GM19468 (cell line): Measurements from ENCODE around the gene RALGAPA2.

Source experiments
- ATAC-seq: cut with Tn5 transposase; IDR thresholded peaks from one replicate; pipeline ENCODE4 v1.9.1; 2021; ENCODE audit warnings: mild to moderate bottlenecking, moderate library complexity, moderate number of reproducible peaks; ENCODE audit not compliant: unreplicated experiment; ENCODE audit errors: extremely low read depth

Gene RALGAPA2

GRCh38 chr20:20483328-20483727 lies 229.1 kb downstream of the RALGAPA2 start:
- ATAC-seq: no peak

DNA sequence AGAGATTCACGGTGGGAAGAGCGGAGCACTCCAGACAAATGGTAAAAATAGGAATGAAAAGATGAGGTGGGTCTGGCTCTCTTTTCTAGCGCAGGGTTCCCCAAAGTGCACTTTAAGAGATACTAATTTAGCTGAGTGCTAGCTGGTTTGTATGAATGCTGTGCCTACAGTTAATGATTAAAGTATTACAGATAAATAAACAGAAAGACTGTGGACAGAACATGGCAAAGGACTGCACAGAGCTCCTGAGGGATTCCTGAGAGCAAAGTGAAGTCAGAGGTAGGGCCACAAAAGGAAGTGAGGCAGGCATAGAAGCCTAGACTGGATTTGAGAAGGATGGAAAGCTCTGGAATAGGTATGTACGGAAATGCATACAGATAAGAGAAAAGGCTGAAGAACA lies 230.0 kb downstream of the RALGAPA2 start:
- no peak for ATAC-seq

GRCh38 chr20:20480689-20481088 lies 231.8 kb downstream of the RALGAPA2 start:
- ATAC-seq: no peak

GRCh38 chr20:20480126-20480525 lies 232.3 kb downstream of the RALGAPA2 start:
- no peak for ATAC-seq

DNA sequence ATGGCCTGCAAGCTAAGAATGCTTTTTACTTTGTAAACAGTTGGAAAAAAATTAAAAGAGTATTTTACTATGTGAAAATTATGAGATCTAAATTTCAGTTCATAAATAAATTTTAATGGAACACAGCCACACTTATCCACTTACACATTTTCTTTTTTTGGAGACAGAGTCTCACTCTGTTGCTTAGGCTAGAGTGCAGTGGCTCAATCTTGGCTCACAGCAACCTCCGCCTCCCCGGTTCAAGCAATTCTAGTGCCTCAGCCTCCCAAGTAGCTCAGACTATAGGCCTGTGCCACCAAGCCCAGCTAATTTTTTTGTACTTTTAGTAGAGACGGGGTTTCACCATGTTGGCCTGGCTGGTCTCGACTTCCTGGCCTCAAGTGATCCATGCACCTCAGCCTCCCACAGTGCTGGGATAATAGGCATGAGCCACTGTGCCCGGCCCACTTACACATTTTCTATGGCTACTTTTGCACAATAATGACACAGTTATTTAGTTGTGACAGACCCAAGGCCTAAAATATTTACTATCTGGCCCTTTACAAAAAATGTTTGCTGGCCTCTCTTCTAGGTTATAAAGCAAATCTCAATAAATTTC lies 234.9 kb downstream of the RALGAPA2 start:
- ATAC-seq: no peak

GRCh38 chr20:20476504-20476903 lies 235.9 kb downstream of the RALGAPA2 start:
- no peak for ATAC-seq

- no peak for ATAC-seq
These were observed 238.8 kb downstream of the RALGAPA2 start for GRCh38 chr20:20473657-20474056.

DNA sequence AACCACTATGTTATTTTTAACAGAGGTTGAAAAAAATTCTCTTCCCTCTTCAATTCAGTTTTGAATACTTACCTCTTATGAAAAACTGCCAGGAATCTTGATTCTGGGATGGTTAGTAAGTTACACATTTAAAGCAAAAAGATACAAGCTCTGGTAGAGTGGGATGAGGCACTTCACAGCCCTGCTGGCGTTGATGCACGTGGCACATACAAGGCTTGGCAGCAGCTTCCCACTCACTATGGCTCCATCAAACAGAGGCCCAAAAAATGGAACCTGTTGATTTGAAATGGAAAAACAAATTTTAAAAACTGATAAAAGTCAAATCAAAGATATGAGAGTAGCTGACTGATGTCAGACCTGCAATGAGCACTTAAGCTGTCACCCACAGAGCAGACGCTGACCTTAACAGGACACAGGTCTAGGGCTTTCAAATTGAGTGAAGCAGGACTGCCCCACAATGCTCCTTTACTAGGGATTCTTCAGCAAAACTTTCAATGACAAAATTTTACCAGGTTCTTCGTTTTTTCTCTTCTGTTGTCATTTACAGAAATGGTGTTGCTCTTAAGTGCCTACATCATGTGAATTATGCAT lies 239.7 kb downstream of the RALGAPA2 start:
- ATAC-seq: no peak

- peak; percentile 77 for ATAC-seq
These were observed 246.0 kb downstream of the RALGAPA2 start for GRCh38 chr20:20466341-20466879.

GRCh38 chr20:20465252-20465651 lies 247.2 kb downstream of the RALGAPA2 start:
- ATAC-seq: no peak

GRCh38 chr20:20463933-20464374 lies 248.5 kb downstream of the RALGAPA2 start:
- ATAC-seq: no peak

GRCh38 chr20:20462185-20462584 lies 250.3 kb downstream of the RALGAPA2 start:
- no peak for ATAC-seq

GRCh38 chr20:20461551-20461950 lies 250.9 kb downstream of the RALGAPA2 start:
- no peak for ATAC-seq

DNA sequence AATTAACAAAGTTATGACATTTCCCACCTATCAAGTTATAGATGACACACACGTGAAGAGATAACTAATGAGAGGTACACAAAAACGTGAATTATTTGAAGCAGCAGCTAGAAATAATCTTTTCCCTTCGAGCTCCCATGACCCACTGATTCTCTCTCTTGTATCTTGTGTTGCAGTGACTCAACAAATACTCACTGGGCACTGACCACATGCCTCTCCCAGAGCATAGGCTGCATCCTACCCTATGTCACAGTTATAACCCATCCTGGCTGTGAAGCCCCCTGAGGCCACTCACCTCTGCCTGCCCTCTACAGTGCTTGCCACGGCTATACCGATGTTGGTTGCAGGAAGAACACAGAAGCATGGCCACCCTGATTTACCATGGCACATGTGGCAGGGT lies 252.7 kb downstream of the RALGAPA2 start:
- ATAC-seq: no peak

- no peak for ATAC-seq
These were observed 254.9 kb downstream of the RALGAPA2 start for GRCh38 chr20:20457392-20458126.

DNA sequence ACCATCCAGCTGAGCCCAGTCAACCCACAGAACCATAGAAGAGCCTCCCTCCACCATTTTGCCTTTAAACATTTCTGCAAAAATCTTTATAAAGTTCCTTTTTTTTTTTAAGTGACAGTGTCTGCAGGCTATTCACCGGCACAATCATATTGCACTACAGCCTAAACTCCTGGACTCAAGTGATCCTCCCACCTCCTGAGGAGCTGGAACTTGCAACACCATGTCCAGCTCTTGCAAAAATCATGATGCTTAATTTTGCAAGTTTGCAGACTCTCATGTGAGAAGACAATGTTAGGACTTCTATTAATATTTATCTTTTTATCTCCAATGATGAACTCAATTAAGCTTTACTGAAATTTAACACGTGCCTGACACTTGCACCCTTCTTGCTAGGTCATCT lies 255.7 kb downstream of the RALGAPA2 start:
- ATAC-seq: no peak

DNA sequence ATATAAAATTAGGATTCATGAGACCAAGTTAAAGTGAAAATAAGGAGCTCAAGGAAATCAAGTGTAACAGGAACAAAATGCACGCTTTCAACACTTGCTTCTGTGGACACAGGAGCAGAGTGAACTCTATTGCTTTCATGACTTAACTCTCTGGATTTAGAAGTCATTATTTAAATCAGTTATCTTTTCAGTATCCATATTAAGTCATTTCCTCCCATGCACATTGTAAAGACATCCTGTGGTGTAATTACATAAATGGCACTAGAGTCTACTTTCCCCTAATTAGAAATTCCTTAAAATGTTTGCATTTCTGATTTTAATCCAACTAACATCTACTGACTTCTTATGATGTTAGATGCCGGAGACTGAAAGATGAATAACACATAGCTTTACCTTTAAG lies 256.5 kb downstream of the RALGAPA2 start:
- no peak for ATAC-seq

- ATAC-seq: no peak
These were observed 257.4 kb downstream of the RALGAPA2 start for GRCh38 chr20:20454850-20455627.

GRCh38 chr20:20454367-20454766 lies 258.1 kb downstream of the RALGAPA2 start:
- no peak for ATAC-seq

GRCh38 chr20:20452254-20452676 lies 260.2 kb downstream of the RALGAPA2 start:
- peak; percentile 82 for ATAC-seq
